HG03469 (cell line): Measurements from ENCODE around the gene CD8B2.
"Not testable (repeated sequence)": the region's sequence is repeated elsewhere in the genome, so short reads cannot be mapped to it uniquely, and the experiment has no call there.

Source experiments
- ATAC-seq: cut with Tn5 transposase; IDR thresholded peaks from one replicate; pipeline ENCODE4 v1.9.1; 2021; ENCODE audit warnings: mild to moderate bottlenecking, moderate library complexity, moderate number of reproducible peaks; ENCODE audit not compliant: unreplicated experiment

CD8B2 gene

DNA sequence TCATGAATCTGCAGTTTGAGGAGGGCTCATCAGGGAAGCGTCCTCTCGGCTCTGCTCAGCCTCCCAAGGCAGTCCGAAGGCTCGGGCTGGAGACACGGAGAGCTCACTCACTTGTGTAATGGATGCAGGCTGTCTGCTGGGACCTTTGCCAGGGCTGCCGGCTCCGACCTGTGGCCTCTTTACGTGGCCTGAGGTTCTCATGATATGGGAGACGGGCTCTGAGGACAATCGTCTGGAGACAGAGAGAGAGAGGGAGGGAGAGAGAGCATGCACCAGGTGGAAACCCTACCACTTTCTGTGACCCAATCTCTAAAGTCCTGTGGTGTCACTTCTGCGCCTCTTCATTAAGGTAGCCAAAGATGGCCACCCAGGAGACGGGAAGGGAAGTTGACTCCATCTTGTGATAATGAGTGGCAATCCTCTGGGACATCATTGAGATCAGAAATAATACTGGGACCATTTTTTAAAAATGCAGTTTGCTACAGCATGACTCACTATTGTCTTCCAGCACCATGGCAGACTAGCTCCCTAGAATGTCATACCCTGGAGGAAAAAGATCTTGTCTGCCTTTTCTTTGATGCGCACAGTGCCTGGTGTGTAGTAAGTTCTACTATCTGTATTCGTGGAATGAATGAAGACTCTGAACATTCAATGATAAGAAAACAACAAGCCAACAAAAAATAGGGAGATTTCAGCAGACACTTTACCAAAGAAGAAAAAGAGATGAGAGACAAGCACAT lies 60.2 kb downstream of the CD8B2 start:
- no peak for ATAC-seq

DNA sequence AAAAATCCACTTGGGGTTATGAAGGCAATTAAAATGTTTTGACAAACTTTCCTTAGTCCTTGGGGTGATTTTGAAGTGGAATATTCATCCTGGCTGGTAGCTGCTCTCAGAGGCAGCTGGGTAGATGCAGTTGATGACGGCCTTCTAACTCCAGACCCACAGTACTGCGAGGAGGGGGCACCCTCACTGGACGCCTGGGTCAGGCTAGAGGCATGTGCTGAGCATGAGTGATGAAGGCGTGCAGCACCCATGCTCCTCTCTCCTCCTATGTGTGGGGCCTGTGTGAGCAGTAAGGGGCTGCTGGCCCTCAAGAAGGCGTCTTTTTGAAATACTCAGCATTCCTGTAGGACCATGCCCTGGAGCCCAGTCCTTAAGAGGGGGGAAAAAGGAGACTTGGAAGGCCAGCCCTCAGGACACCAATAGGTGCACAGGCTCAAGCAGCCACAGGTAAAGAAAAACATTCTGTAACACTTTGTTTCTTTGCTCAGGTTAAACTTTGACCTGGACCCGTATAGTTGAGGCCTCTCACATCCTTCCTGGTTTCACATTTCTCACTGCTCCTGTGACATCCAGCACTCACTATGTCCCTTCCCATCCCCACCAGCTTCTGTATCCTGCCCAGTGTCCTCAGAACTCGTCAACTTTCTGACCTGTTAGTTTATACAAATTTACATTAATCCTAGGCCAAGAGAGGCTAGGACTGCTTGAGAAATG lies 64.4 kb downstream of the CD8B2 start:
- no peak for ATAC-seq

DNA sequence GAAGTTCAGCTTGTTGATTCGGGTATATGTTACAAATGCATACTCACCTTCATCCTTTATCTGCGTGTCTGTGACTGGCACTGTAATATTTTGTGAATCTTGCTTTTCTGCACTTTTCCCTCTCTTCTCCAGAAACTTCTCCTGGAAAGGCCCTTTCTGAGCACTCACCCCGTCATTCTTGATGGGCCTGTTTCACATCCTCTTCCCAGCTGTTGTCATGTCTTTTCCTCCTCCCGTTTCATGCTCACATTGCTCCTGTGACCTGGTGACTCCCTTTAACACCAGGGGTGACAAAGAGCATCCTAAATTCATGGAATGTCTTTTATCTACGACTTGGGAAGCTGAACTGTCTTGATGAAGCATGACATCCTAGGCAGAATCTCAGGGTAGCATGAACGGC lies 65.8 kb downstream of the CD8B2 start:
- no peak for ATAC-seq

DNA sequence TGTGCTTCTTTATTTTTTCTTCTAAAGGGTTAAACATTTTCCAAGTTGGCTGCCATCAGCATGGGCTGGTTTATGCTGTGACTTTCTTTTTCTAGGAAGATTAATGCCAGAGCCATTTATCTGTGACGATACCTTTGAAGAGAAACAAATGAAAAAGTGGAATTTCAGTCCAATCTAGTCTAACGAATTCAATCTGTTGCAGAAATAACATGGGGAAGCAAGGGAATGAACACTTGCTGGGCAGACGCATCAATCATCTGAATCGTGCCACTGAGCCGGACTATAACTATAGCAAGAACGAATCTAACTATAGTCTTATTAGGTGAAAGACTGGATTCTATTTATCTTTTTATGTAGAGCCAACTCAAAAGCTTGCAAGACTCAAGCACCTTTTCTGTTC lies 66.2 kb downstream of the CD8B2 start:
- ATAC-seq: no peak

DNA sequence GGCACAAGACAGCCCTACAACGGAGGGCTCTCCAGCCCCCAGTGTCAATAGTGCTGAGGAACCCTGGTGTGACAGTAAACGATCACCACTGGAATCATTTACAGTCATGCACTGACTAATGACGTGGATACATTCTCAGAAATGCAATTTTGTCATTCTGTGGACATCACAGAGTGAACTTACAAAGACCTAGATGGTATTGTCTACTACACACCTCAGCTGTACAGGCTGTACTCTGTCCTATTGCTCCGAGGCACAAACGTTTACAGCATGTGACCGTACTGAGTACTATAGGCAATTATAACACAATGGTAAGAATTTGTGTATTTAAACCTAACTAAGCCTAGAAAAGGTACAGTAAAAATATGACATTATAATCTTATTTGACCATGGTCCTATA lies 67.2 kb downstream of the CD8B2 start:
- no peak for ATAC-seq

DNA sequence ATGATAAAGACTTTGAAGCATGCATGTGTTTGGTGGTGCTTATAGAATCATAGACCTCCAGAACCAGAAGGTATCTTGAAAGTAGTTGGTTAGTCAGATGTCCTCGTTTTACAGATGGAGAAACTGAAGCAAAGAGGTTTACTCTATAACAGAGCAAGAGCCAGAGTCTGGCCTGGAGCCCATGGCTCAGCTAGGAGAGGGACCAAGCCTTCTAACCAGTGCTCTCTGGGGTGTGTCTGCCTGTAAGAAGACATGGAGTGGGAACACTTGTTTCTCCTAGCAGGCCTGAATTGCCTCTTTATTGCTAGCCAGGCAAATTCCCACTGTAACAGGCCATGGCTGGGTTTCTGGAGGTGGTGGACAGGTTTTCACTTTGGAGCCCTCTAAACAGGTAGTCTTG lies 67.9 kb downstream of the CD8B2 start:
- ATAC-seq: no peak

DNA sequence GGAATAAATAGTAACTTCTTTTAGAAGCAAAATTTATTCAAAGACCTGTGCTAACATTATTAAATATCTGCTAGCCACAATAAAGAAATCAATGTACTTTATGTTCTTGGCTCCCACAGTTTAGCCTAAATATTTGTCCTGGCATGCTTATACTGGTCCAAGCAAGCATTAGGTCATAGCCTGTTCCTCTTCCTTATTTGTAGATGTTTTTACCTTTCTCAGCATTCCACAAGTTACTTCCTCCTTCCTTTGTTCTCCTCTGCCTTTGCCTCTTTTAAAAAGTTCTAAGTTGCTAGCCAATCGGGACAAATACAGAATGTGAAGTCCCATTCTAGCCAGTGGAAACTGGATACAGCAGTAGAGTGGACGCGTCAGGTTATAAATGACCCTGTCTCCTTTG lies 72.6 kb downstream of the CD8B2 start:
- ATAC-seq: not testable (repeated sequence)

DNA sequence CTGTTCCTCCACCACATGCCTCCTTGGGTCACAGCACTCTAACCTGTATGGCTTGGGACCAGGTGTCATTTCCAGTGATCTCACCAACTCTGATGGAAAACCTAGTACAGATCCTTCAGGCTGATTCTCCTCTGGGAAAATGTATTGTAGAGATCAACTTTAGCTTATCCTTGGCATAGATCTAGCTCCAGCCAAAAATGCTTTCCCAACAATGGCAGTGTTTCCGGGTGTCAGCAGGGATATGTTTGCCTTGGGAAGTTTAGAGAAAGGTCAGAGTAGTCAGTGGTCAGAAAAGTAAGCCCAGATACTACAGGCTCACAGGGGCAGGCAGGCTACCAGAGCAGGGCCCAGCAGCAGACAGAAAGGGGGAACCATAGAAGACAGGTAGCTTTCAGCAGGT lies 73.6 kb downstream of the CD8B2 start:
- no peak for ATAC-seq

DNA sequence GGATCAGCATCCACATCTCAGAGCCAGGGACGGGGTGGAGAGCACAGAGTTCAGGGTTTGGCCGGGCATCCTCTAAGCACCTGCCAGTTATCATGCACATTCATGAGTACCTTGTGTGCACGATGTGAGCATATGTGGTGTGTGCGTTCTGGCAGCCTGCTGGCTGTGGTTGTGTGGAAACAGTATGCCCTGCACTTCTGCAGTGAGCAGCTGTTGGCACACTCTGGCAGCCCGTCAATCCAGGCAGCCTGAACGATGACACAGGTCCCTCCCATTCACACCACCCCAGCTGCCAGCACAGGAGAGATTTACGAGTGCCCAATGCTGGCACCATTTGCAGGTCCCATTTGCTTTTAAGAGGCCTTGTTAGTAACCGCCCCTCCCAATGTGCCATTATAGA lies 74.2 kb downstream of the CD8B2 start:
- no peak for ATAC-seq

DNA sequence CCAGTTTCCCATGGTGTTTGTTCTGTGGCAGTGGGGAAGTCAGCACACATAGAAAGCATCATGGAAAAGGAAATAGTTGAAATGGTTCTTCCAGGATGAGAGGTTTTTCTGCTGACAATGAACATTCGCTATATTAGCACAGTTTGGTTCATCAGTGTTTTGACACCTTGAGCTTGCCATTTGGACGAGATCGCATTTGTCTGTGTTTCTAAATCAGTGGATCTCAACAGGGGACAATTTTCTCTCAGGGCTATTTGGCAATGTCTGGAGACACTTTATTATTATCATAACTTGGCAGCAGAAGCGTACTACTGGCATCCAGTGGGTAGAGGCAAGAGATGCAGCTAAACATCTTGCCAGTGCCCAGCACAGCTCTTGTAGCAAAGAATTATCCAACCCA lies 74.6 kb downstream of the CD8B2 start:
- ATAC-seq: no peak

DNA sequence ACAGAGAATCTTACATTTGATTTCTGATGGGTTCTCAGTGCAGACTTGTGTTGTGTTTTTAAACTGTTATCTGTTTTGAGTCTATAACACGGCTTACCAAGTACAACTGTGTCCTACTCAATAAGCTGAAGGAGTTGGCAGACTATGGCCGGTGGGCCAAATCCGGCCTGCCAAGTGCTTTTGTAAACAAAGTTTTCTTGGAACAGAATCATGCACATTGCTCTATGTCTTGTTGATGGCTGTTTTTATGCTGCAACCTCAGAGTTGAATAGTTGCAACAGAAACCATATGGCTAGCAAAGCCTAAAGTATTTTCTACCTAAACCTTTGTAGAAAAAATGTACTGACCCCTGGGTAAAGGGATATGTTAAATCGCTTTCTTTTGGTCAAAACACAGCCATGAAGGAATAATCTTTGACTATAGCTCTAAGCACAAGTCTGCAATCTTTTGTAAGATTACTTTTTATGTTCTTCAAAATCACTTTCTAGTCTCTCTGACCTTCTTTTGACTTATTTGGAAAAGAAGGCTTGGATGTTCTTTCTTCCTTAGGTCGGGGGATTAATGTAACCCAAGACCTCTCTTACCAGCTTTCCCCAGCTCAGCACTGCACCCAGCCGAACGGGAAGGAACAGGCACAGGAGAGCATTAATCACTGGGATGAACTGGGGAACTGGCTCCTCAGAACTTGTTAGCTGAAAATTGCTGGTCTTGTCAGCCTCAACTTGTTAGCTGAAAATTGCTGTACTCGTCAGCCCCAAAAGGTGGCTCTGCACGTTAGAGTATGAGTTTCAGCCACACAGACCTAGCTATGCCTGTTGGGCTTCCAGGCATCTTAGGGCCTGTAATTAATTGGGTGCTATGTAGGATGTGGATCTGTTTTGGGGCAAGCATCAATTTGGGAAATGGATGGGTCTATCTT lies 75.4 kb downstream of the CD8B2 start:
- ATAC-seq: no peak

DNA sequence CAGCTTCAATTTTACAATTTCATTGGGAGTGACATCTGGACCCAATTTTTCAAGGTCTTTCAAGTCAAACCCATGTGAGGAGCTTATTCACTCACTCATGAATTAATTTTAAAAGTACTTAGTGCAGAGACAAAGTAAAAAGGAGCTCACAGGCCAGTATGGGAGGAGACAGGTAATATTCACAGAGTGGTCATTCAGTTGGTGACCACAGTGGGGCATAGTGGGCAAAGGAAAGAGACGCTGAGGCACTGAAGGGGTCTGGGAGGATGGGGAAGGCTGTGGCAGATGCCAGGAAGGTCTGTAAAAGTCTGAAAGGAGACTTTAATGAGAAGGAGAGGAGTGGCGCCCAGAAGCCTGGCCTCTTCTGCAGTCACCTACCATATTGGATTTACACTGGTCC lies 76.0 kb downstream of the CD8B2 start:
- no peak for ATAC-seq

DNA sequence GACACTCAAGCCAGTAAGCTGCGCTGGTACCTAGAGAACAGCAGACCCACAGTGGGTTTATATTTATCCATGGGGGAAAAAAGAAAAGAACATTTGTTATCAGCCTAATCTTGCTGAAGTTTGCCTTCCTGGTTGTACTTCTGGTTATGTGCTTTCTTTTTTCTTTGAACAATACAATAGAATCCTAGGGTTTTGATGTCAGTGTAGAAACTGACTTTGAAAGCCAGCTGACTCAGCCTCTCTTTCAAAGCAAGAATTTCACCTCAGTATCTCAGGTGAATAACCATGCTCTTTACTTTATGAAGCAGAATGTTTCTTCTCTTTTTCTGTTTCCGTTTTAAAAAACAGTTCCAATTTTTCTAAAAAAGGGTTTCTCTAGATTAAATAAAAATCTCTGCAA lies 78.4 kb downstream of the CD8B2 start:
- no peak for ATAC-seq

DNA sequence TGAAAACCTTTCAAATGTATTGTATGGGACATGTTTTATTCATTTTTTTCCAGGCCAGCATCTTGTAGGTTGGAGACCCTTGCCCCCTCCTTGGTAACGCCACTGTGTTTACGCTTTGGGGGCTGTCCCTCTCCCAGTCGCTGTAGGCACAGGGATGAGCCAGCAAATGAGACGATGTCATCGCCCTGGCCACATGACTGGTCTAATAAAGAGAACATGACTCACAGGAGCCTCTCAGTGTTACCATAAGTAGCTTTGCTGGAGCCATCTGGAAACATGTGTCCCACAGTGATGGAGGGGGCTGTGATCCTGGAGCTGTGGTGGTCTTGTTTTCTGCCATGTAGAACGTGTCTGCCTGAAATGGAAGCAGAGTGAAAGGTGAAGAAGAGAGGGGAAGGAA lies 78.9 kb downstream of the CD8B2 start:
- ATAC-seq: no peak

DNA sequence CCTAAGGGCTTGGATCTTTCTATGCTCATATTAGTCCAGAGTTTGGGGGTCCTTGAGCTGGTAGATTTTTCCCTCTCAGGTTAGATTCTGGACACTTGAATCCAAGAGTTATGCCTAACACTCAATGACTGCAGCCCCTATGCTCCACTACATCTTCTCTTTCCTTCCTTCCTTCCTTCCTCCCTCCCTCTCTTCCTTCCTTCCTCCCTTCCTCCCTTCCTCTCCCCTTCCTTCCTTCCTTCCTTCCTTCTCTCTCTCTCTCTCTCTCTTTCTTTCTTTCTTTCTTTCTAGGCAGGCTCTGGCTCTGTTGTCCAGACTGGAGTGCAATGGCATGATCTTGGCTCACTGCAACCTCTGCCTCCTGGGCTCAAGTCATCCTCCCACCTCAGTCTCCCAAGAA lies 79.3 kb downstream of the CD8B2 start:
- ATAC-seq: not testable (repeated sequence)

DNA sequence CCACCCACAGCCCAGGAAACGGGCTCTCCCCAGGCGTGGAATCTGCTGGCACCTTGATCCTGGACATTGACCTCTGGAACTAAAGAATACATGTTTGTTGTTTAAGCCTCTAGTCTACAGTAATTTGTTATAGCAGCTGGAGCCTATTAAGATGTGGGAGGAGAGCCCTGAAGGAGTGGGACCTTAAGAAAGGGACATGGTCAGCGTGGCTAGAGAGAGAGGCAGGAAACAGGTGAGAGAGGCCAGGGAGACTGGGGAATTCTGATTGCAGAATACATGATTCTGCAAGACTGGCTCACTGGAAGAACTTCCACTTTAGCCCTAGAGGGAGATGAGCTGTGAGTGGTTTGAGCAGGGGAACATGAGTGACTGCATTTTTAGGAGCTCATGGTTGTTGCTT lies 83.2 kb downstream of the CD8B2 start:
- ATAC-seq: no peak
